ENCODE results near the gene TMPRSS9.

Gene TMPRSS9

GRCh38 chr19:2351591-2351990 lies 8.5 kb upstream of the TMPRSS9 start:
- no peak for TF ChIP-seq TSHZ2 (CRISPR knock-in tag; IDR thresholded peaks at IDR 0.05)
- TF ChIP-seq ARNTL (CRISPR knock-in tag; IDR thresholded peaks at IDR 0.05; ENCODE audit: borderline replicate concordance, low read depth) = no peak
- no peak for TF ChIP-seq CSDC2 (CRISPR knock-in tag; IDR thresholded peaks at IDR 0.05)
- TF ChIP-seq SNAI2 (CRISPR knock-in tag; IDR thresholded peaks at IDR 0.05) = no peak
- no peak for TF ChIP-seq ESRRG (CRISPR knock-in tag; IDR thresholded peaks at IDR 0.05)
- TF ChIP-seq GLIS3 (CRISPR knock-in tag; IDR thresholded peaks at IDR 0.05) = no peak
- no peak for TF ChIP-seq BACH2 (CRISPR knock-in tag; IDR thresholded peaks at IDR 0.05; ENCODE audit: borderline replicate concordance)
- ATAC-seq = no peak

GRCh38 chr19:2352121-2352520 lies 7.9 kb upstream of the TMPRSS9 start:
- TF ChIP-seq TSHZ2 (CRISPR knock-in tag; IDR thresholded peaks at IDR 0.05) = no peak
- no peak for TF ChIP-seq ZFP3 (CRISPR knock-in tag; IDR thresholded peaks at IDR 0.05)
- TF ChIP-seq ESRRG (CRISPR knock-in tag; IDR thresholded peaks at IDR 0.05) = no peak
- no peak for TF ChIP-seq PATZ1 (CRISPR knock-in tag; IDR thresholded peaks at IDR 0.05; ENCODE audit: borderline replicate concordance)
- no peak for TF ChIP-seq GLIS3 (CRISPR knock-in tag; IDR thresholded peaks at IDR 0.05)
- no peak for TF ChIP-seq POU6F1 (CRISPR knock-in tag; IDR thresholded peaks at IDR 0.05; ENCODE audit: borderline replicate concordance, low read depth)
- no peak for TF ChIP-seq ISL1 (CRISPR knock-in tag; IDR thresholded peaks at IDR 0.05)
- ATAC-seq = no peak

GRCh38 chr19:2353159-2353886 lies 6.7 kb upstream of the TMPRSS9 start:
- TF ChIP-seq ZNF70 (CRISPR knock-in tag; IDR thresholded peaks at IDR 0.05) (no peak), ZFP30 (CRISPR knock-in tag; IDR thresholded peaks at IDR 0.05) (no peak), PATZ1 (CRISPR knock-in tag; IDR thresholded peaks at IDR 0.05; ENCODE audit: borderline replicate concordance) (no peak), SNAI2 (CRISPR knock-in tag; IDR thresholded peaks at IDR 0.05) (no peak), RARB (CRISPR knock-in tag; IDR thresholded peaks at IDR 0.05) (no peak), OSR1 (CRISPR knock-in tag; IDR thresholded peaks at IDR 0.05) (no peak), CREB5 (CRISPR knock-in tag; IDR thresholded peaks at IDR 0.05; ENCODE audit: low read depth) (no peak), CSRNP3 (CRISPR knock-in tag; IDR thresholded peaks at IDR 0.05) (no peak)
- no peak for ATAC-seq

All from SK-N-SH treated with all-trans-retinoic acid at 6 μM for 48 hours (cell line).